Right kidney (tissue), 9 donors: ENCODE data around the gene SEMA3F.
A peak's percentile ranks its signal among the peaks of the same experiment; 100 is the strongest.

ENCODE experiments used
- DNase-seq: peaks from one replicate; pipeline ENCODE4 v3.0.0-alpha.2; 2016
- long read RNA-seq, 8 donors: transcript quantifications; one replicate each; lab custom pipeline, GENCODE V29; 2026

SEMA3F gene
- long read RNA-seq, donor 1, partial matches to known transcripts: 0 of 1 reads
- long read RNA-seq, donor 1, other reads (novel, unspliced or antisense): 0 of 1 reads
- long read RNA-seq, donor 2, partial matches to known transcripts: 0 of 1 reads
- long read RNA-seq, donor 2, other reads (novel, unspliced or antisense): 0 of 1 reads
- long read RNA-seq, donor 3, partial matches to known transcripts: 0 of 4 reads
- long read RNA-seq, donor 3, other reads (novel, unspliced or antisense): 0 of 4 reads
- long read RNA-seq, donor 4, transcript SEMA3F-201 (19 exons, 3,802 nt): major isoform, 7 of 18 reads
- long read RNA-seq, donor 4, partial matches to known transcripts: 11 of 18 reads
- long read RNA-seq, donor 4, other reads (novel, unspliced or antisense): 0 of 18 reads
- long read RNA-seq, donor 5, partial matches to known transcripts: 0 of 4 reads
- long read RNA-seq, donor 5, other reads (novel, unspliced or antisense): 0 of 4 reads
- long read RNA-seq, donor 6, partial matches to known transcripts: 20 of 27 reads
- long read RNA-seq, donor 6, other reads (novel, unspliced or antisense): 5 of 27 reads
- long read RNA-seq, donor 7, transcript SEMA3F-201 (19 exons, 3,802 nt): major isoform, 9 of 41 reads
- long read RNA-seq, donor 7, partial matches to known transcripts: 25 of 41 reads
- long read RNA-seq, donor 7, other reads (novel, unspliced or antisense): 7 of 41 reads
- long read RNA-seq, donor 8, transcript SEMA3F-201 (19 exons, 3,802 nt): major isoform, 7 of 30 reads
- long read RNA-seq, donor 8, partial matches to known transcripts: 16 of 30 reads
- long read RNA-seq, donor 8, other reads (novel, unspliced or antisense): 7 of 30 reads

- peak; percentile 90 for DNase-seq
These were observed at the start of gene SEMA3F for GRCh38 chr3:50154840-50155490. TSS of gene SEMA3F (plus strand) at chr3:50155324. CDS start at chr3:50159623, 4,299 bp downstream.

GRCh38 chr3:50111757-50112156 is 43.4 kb upstream of the SEMA3F start:
- DNase-seq: no peak

GRCh38 chr3:50112462-50112861 is 42.7 kb upstream of the SEMA3F start:
- DNase-seq: no peak

- DNase-seq: no peak
These were observed 38.0 kb upstream of the SEMA3F start for GRCh38 chr3:50117120-50117519.

- no peak for DNase-seq
These were observed 36.9 kb upstream of the SEMA3F start for GRCh38 chr3:50118237-50118636.

- no peak for DNase-seq
These were observed 35.3 kb upstream of the SEMA3F start for GRCh38 chr3:50119786-50120185.

- no peak for DNase-seq
These were observed 34.6 kb upstream of the SEMA3F start for GRCh38 chr3:50120364-50121071.

- peak; percentile 66 for DNase-seq
These were observed 33.8 kb upstream of the SEMA3F start for GRCh38 chr3:50121072-50122032.

GRCh38 chr3:50122071-50122470 is 33.1 kb upstream of the SEMA3F start:
- no peak for DNase-seq

GRCh38 chr3:50122661-50123391 is 32.3 kb upstream of the SEMA3F start:
- DNase-seq: peak; percentile 52

- DNase-seq: peak; percentile 42
These were observed 31.6 kb upstream of the SEMA3F start for GRCh38 chr3:50123394-50124051.

GRCh38 chr3:50124052-50124799 is 30.9 kb upstream of the SEMA3F start:
- no peak for DNase-seq

GRCh38 chr3:50124800-50125178 is 30.3 kb upstream of the SEMA3F start:
- peak; percentile 54 for DNase-seq

GRCh38 chr3:50125541-50126286 is 29.4 kb upstream of the SEMA3F start:
- DNase-seq: peak; percentile 50

GRCh38 chr3:50126287-50127211 is 28.6 kb upstream of the SEMA3F start:
- peak; percentile 63 for DNase-seq

GRCh38 chr3:50127251-50127691 is 27.9 kb upstream of the SEMA3F start:
- no peak for DNase-seq

GRCh38 chr3:50128001-50128400 is 27.1 kb upstream of the SEMA3F start:
- DNase-seq: no peak
